HG03342 (cell line): Measurements from ENCODE around the gene MEGF11.

Experiments used
- ATAC-seq: cut with Tn5 transposase; IDR thresholded peaks from one replicate; pipeline ENCODE4 v1.9.1; 2021; ENCODE audit warnings: mild to moderate bottlenecking, moderate library complexity; ENCODE audit not compliant: unreplicated experiment

The MEGF11 gene

DNA sequence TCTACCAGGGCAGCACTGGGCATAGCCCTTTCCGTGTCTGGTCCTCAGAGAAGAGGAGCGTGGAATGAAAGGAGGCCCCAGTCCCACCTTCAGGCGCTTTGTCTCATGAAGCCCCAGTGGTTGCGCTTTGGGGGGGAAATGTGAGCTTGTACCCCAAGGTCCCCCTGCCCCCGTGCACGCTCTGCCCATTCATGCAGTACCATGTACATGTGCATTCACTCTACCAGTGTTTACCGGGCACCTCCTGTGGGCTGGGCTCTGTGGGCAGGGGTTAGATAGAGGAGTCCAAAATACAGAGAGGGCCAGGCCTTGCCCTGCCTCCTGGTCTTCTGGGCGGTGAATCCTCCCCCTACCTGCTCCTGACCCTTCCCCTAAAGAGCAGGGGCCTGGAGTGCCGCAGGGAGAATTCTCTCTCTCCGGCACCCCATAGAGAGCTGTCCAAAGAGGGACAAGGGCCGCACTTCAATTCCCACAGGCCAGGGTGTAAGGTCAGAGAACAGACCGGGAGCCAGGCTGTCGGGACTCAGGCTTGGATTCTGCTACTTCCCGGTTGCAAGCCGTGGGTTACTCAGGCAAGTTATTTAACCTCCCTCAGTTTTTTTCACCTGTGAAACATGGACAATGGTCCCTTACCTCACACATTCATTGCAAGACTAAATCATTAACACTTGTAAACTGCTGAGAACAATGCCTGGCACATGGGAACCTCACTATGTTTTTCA lies 153.4 kb downstream of the MEGF11 start:
- ATAC-seq = no peak

DNA sequence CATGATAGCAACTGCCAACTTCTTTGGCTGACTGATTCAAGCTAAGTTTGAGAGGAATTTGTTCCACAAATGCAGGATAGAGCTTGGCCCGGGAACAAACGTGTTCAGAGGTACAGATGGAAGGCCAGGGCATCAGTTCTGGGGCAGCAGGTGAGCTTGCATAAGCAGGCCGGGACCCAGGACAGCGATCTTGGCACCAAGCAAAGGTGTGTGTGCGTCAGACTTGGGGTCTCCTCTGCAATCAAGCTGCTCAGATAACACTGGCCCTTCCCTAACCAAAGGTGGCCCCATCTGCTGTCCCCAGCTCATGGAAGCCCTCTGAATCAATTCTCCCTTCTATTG lies 155.6 kb downstream of the MEGF11 start:
- ATAC-seq = no peak

- no peak for ATAC-seq
These were observed 156.2 kb downstream of the MEGF11 start for GRCh38 chr15:66097151-66098021.

DNA sequence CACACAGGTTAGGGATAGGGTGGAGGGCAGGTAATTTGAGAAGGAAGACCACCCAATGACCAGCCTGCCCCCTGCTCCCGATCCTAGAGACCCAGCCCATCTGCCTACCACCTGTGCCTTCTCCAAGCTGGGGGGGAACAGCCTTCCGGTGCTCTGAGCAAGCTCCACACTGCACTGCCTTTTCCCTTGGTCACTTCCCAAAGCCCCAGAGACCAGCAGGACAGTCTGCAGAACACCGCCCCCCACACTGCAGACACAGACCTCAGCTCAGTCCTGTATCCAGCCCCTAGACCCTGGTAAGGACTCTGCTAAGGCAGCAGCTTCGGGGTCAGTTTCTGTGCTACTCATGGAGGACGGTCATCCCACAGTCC lies 156.9 kb downstream of the MEGF11 start:
- no peak for ATAC-seq

GRCh38 chr15:66095871-66096687 lies 157.5 kb downstream of the MEGF11 start:
- no peak for ATAC-seq

- ATAC-seq = no peak
These were observed 159.2 kb downstream of the MEGF11 start for GRCh38 chr15:66094331-66094730.

DNA sequence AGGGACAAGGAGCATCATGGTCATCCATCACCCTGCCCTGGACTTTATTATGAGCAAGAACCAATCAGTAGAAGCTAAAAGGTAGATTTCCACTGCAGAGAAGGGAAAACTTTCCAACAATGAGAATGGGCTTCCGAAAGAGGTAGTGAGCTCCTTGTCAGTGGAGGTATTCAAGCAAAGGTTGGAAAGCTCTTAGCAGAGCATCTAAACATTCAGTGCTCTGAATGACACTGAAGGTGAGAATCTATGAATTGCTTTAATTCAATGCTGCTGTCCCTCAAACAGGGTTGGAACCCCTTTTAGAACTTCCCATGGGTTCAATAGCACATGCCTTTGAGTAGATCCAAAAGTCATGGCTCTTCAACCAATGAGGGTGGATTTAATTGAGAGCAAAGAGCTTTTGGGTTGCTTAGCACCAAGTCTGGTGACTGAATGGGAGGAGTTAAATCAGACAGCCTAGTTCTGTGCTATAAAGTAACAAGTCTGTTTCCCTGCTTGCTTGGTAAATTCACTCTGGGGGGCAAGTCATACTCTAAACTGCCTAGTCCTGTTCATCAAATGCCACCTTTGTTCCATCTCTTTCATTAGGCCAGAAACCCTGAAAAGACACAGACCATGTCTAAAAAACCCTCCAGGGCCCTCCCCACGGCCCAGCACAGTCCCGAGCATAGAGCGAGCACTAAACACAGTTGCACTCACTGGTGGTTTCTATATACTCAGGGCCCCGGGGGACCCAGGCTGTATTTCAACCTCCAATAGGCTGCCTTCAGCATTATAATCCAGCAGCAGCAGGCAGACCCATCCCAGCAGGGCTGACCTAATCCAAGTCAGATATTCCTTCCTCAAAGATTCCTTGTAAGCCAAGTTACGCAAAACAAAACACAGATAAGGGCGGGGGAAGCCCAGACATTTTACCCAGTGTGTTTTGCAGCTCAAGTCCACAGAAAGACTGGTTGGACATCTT lies 161.2 kb downstream of the MEGF11 start:
- no peak for ATAC-seq

GRCh38 chr15:66089509-66089908 lies 164.0 kb downstream of the MEGF11 start:
- ATAC-seq = no peak

- no peak for ATAC-seq
These were observed 164.5 kb downstream of the MEGF11 start for GRCh38 chr15:66089049-66089448.

DNA sequence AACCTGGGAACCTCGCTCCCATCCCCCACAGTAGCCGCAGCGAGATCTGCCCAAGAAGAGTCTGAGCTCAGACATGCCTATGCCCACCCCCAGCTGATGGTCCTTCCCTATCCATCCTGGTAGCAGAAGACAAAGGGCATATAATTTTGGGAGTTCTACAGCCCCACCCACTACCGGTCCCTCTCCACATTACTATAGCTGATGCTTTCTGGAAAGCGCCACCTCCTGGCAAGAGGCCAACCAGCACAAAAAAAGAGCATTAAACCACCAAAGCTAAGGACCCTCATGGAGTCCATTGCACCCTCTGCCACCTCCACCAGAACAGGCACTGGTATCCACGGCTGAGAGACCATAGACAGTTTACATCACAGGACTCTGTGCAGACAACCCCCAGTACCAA lies 168.4 kb downstream of the MEGF11 start:
- no peak for ATAC-seq

DNA sequence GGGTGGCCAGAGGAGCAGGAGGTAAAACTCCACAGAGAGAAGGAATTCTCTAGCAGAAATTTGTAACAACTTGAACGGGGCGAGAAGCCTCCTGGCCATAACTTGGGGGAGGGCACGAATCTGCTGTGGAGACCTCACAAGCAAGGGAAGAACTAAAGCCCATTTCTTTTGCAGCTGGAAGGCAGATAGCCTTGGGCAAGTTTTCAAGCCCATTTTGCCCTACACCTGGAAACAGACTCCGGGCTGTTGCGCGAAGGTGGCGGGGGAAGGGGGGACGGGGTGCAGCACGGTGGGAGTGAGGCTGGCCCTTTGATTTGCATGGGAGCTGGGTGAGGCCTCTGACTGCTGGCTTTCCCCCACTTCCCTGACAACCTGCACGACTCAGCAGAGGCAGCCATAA lies 168.8 kb downstream of the MEGF11 start:
- no peak for ATAC-seq

- ATAC-seq = no peak
These were observed 172.7 kb downstream of the MEGF11 start for GRCh38 chr15:66080717-66081398.

DNA sequence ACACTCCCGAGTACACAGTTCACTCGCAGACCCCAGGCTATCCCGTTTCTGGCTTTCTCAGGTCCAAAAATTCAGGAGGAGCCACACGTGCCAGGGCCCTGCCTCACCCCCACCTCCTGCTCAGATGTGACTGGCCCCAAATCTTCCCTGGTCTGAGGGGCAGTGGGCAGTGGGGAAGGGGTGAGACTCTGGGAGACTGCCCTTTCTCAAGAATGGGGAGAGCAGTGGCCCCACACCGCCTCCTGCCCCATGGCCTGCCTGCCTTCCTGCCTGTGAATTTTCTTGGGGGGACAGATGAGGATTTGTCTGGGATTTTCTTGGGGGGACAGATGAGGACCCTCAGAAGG lies 174.6 kb downstream of the MEGF11 start:
- ATAC-seq = no peak

DNA sequence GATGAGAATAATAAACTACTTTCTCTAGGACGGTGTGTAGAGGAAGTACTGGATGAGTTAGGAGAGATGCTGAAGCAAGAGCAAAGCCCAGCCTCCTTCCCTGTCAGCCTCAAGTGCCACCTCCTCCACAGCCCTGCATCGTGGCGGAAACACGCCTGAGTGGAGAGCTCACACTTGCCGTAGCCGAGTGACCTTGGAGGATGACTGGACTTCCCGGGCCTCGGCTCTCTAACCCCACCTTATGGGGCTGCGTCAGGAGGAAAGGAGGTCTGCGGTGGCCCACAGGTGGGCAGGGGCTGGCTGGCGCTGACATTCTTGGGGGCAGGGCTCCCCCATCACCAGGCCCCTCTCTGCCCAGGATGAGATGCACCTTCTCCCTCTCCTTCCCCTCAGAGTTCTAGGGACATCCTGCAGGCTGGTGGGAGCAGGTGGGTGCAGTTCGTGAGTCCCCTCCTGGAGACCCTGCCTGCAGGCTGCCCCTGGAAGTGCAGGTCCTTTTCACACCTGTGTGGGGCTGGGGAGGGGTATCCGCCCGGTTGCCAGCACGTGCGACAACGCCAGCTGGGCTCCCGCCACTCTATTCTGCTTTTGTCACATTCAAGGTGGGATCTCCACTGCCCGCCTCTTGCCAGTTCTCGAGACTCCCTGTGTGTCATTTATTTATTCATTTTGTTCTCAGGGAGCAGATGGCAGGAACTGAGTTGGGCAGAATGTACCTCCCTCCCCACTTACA lies 175.2 kb downstream of the MEGF11 start:
- ATAC-seq = no peak

GRCh38 chr15:66077320-66077663 lies 176.3 kb downstream of the MEGF11 start:
- no peak for ATAC-seq

- no peak for ATAC-seq
These were observed 176.8 kb downstream of the MEGF11 start for GRCh38 chr15:66076591-66077319.

- ATAC-seq = no peak
These were observed 177.6 kb downstream of the MEGF11 start for GRCh38 chr15:66075947-66076346.

DNA sequence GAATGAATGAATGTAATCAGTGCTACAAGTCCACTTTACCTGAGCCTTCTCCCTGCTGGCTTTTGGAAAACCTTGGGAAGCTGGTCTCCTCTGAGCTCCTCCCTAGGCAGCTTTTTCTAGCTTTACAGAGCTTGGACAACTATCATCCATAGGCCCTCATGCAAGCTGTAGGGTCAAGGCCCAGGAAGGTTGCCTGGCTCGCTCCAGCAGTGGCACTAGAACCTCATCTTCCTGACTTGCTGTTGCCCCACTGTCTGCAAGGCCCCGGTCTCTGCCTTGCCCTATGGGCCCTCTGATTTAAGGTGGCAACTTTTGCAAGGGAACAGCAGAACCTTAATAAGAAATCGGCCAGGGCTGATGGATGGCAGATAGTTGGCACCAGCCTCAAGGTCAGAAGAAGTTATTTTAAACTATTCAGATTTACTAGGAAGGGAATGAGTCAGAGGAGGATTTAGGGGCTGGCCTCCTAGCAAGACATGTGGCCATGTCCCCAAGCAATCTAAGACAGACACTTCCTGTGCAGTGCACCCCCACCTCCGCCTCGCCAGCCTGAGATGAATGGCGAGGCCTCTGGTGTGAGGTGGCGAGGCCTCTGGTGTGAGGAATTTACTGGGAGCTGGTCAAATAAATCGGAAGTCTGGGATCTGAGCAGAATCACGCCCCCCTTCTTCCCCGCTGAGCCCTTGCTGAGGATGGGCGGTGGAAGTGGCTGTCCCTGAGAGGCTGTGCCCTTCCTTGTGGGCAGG lies 180.8 kb downstream of the MEGF11 start:
- ATAC-seq = no peak
